Sigmoid colon (tissue), 7 donors: ENCODE results near the gene SLC9A1. TPM values are rescaled to one million over a fixed set of nuclear protein-coding genes. Genes with fewer than 3 reads are reported as not detected.
A peak's percentile ranks its signal among the peaks of the same experiment; 100 is the strongest.

ENCODE experiments used
- DNase-seq: peaks from one replicate; pipeline ENCODE4 v3.0.0-alpha.2; 2019
- H3K27ac ChIP-seq, 4 donors: fragments of 200-600 bp; sonication (generic); one replicate each; pipeline ENCODE4 v1.5.1; 2016 to 2019; ENCODE audit warnings: mild to moderate bottlenecking in 1 of 4
- H3K27me3 ChIP-seq, 3 donors: fragments of 200-600 bp; sonication (generic); one replicate each; pipeline ENCODE4 v1.5.1; 2019; ENCODE audit warnings: mild to moderate bottlenecking in 1 of 3
- H3K36me3 ChIP-seq, 4 donors: fragments of 200-600 bp; sonication (generic); one replicate each; pipeline ENCODE4 v1.5.1; 2016 to 2019
- H3K4me1 ChIP-seq, 4 donors: fragments of 200-600 bp; sonication (generic); one replicate each; pipeline ENCODE4 v1.5.1; 2017 to 2019
- H3K4me3 ChIP-seq, 4 donors: fragments of 200-600 bp; sonication (generic); one replicate each; pipeline ENCODE4 v1.5.1; 2017 to 2019; ENCODE audit warnings: mild to moderate bottlenecking in 2 of 4, moderate library complexity in 1 of 4
- H3K9me3 ChIP-seq, 4 donors: fragments of 200-600 bp in 3 of 4; sonication (generic) in 3 of 4; one replicate each; pipeline versions ENCODE4 v1.5.1 to v1.6.1; 2013 to 2019
- CTCF ChIP-seq, 4 experiments: fragments of 450-650 bp in 3 of 4; fragments of 200-600 bp in 1 of 4; IDR thresholded peaks; one replicate each; pipeline ENCODE4 v1.5.1; 2016 to 2019; ENCODE audit warnings: antibody characterized with exemption in 4 of 4, mild to moderate bottlenecking in 3 of 4, moderate library complexity in 2 of 4
- EP300 ChIP-seq, 4 donors: sonication (generic); formaldehyde crosslinking; IDR thresholded peaks; one replicate each; pipeline ENCODE4 v1.6.1; 2017; ENCODE audit warnings: antibody characterized with exemption in 4 of 4
- POLR2A ChIP-seq, 2 donors: fragments of 450-650 bp; IDR thresholded peaks; one replicate each; pipeline ENCODE4 v1.6.1; 2016; ENCODE audit warnings: antibody characterized with exemption in 2 of 2, mild to moderate bottlenecking in 2 of 2, moderate library complexity in 2 of 2
- POLR2AphosphoS5 ChIP-seq, 4 donors: sonication (generic); formaldehyde crosslinking; IDR thresholded peaks; one replicate each; pipeline ENCODE4 v1.6.1; 2017; ENCODE audit warnings: antibody characterized with exemption in 4 of 4
- WGBS, 2 donors: extraction: QIAGEN DNeasy Blood & Tissue Kit; methylation state at CpG; one replicate each; pipeline ENCODE4 v1.1.7; 2013; 5-methylcytosine and 5-hydroxymethylcytosine counted together
- intact Hi-C: fragments of 100-400 bp; cut with DNase I; formaldehyde crosslinking; loops from one replicate; pipeline ENCODE4 v1.15.1; 2023
- polyA plus RNA-seq, 3 donors: library from polyadenylated mRNA; stranded (reverse); fragments of 200-250 nt; gene quantifications; one replicate each; pipeline ENCODE4 v1.2.3, GENCODE V29; 2013
- total RNA-seq, 4 donors: library from RNA; depleted of rRNA; stranded (reverse); fragments of >200 nt; gene quantifications; one replicate each; pipeline ENCODE4 v1.1.0, GENCODE V29; 2016
- donor health status: healthy with polysubstance abuse.
- donor health status: Bipolar disorder and iron deficiency.
- donor health status: healthy.

Gene SLC9A1
- total and polyA plus RNA-seq, 7 donors, result 6.0 to 64.4 (median 12.8) TPM

DNA sequence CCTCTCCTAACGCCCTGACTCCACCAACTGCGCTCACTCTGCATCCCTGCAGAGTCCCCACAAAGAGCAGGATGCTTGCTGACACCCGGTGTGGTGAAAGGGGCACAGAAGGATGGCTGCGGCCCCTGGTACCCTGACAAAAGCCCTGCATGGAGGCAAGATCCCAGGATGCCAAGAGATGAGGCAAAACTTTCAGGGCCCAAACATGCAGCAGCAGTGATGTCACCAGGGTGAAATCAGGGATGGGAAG is 36.6 kb downstream of the SLC9A1 start:
- peaks cover 0 to 6% (median 0%) of the 10 kb centered on the region in 4 donors for H3K36me3 ChIP-seq
- H3K4me1 ChIP-seq, result peaks cover 0 to 90% (median 82%) of the 10 kb centered on the region in 4 donors
- intact Hi-C loops, result no loop called here
- no peaks in the 10 kb centered on the region for H3K27me3 ChIP-seq
- no peak overlapping the region for H3K4me3 ChIP-seq
- no peak for DNase-seq
- H3K27ac ChIP-seq, result peak overlapping the region; percentile 75 to 83 (median 78)
- TF ChIP-seq POLR2A (IDR thresholded peaks at IDR 0.05) (no peak), CTCF (IDR thresholded peaks at IDR 0.05) (no peak), EP300 (IDR thresholded peaks at IDR 0.05) (no peak), POLR2AphosphoS5 (IDR thresholded peaks at IDR 0.05) (no peak)
- no peaks in the 10 kb centered on the region for H3K9me3 ChIP-seq
- 82 to 93% methylated on average over 4 of the region's 4 CpGs for WGBS, 2 donors

DNA sequence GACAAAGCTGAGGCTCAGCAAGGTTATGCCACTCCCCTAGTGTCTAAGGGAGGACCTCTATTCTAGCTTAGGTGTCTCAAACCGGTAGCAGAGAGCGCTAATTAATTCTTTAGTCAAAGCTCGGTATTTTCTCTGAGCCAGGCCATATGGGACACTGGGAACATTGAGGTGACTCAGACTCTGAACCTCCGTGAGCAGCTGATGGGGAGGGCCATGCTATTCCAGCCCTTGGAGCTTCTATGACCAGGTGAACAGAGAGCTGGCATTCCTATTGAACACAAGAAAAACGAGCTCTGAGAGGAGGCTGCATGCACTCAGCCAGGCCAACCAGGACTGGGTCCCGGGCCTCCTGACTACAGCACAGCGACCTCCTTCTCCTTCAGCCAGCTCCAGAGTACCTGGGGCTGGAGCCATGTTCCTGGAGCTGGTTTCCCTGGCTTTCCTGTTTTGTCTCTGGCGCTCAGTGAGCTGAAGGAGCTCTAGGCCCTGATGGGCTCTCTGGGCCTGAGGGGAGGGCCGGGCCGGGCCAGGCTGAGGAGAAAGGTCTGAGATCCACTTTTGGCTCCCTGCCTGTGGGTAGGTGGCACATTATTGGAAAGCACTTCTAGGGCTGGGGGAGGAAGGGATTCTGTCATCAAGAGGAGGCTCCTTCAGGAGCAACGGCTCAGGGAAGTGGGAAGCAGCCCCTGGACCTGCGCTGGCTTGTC is 37.0 kb downstream of the SLC9A1 start:
- no peaks in the 10 kb centered on the region for H3K9me3 ChIP-seq
- peaks cover 0 to 85% (median 81%) of the 10 kb centered on the region in 4 donors for H3K4me1 ChIP-seq
- TF ChIP-seq CTCF (IDR thresholded peaks at IDR 0.05) (no peak), POLR2AphosphoS5 (IDR thresholded peaks at IDR 0.05) (no peak), EP300 (IDR thresholded peaks at IDR 0.05) (no peak), POLR2A (IDR thresholded peaks at IDR 0.05) (no peak)
- DNase-seq, result no peak
- 81 to 82% methylated on average over 12 of the region's 12 CpGs for WGBS, 2 donors
- H3K27ac ChIP-seq, result peak overlapping the region; percentile 75 to 83 (median 78)
- H3K4me3 ChIP-seq, result no peak overlapping the region
- H3K36me3 ChIP-seq, result peaks cover 0 to 9% (median 0%) of the 10 kb centered on the region in 4 donors
- intact Hi-C loops, result no loop called here
- no peaks in the 10 kb centered on the region for H3K27me3 ChIP-seq

GRCh38 chr1:27116697-27117096 is 38.2 kb downstream of the SLC9A1 start:
- Histone ChIP-seq H3K4me1 (peaks cover 0 to 85% (median 80%) of the 10 kb centered on the region in 4 donors), H3K27me3 (no peaks in the 10 kb centered on the region), H3K4me3 (no peak overlapping the region), H3K36me3 (peaks cover 0 to 9% (median 0%) of the 10 kb centered on the region in 4 donors), H3K27ac (peak overlapping the region; percentile 75 to 83 (median 78)), H3K9me3 (no peaks in the 10 kb centered on the region)
- intact Hi-C loops, result no loop called here
- no peak for DNase-seq
- TF ChIP-seq EP300 (IDR thresholded peaks at IDR 0.05), result no peak
- TF ChIP-seq POLR2AphosphoS5 (IDR thresholded peaks at IDR 0.05), result no peak
- no peak for TF ChIP-seq CTCF (IDR thresholded peaks at IDR 0.05)
- TF ChIP-seq POLR2A (IDR thresholded peaks at IDR 0.05), result no peak

- H3K4me1 ChIP-seq, result peaks cover 0 to 84% (median 78%) of the 10 kb centered on the region in 4 donors
- intact Hi-C loops, result no loop called here
Observed at GRCh38 chr1:27116232-27116631, 38.7 kb downstream of the SLC9A1 start.

More at GRCh38 chr1:27116232-27116631, 38.7 kb downstream of the SLC9A1 start:
- TF ChIP-seq POLR2AphosphoS5 (IDR thresholded peaks at IDR 0.05) (peak; percentile 69 to 91 (median 81)), CTCF (IDR thresholded peaks at IDR 0.05) (no peak), EP300 (IDR thresholded peaks at IDR 0.05) (peak in 1 of 4 donors; percentile 43)
- Histone ChIP-seq H3K9me3 (no peaks in the 10 kb centered on the region), H3K27me3 (no peaks in the 10 kb centered on the region), H3K36me3 (peaks cover 0 to 9% (median 0%) of the 10 kb centered on the region in 4 donors), H3K27ac (peak overlapping the region; percentile 75 to 83 (median 78)), H3K4me3 (no peak overlapping the region)
- WGBS, 2 donors, result 87 to 91% methylated on average over 3 of the region's 3 CpGs
- DNase-seq, result peak; percentile 94
